ENCODE results near the gene FCHO2. TPM values are rescaled to one million over a fixed set of nuclear protein-coding genes. Genes with fewer than 3 reads are reported as not detected.

FCHO2 gene
- total RNA-seq, 1 experiment from 2014 or later, result 25.3 TPM

DNA sequence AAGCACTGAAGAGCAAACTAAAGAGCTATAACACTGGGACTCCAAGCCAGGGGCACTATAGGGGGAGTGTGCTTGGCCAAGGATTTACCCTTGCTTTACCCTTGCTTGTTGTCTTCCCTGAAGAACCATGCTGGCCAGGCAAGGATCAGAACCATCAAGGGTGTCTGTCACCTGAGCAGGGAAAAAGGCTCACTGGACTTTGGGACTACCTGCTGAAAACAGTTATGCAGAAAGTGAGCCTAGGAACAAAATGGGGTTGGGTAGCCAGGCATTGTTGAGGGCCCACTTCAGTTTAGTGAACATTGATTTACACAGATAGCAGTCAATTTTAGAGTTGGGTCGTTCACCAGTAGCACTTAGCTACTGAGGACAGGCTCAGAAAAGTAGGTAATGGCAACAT lies 156.5 kb downstream of the FCHO2 start:
- DNase-seq (ENCODE audit: low read depth, low spot score) (no peak), ATAC-seq (no peak)
- CTCF ChIA-PET, result no interaction called here
- Histone ChIP-seq H3K4me1 (ENCODE audit: control insufficient read depth, insufficient read depth, low read length) (no peaks in the 10 kb centered on the region), H3K27ac (ENCODE audit: low read length) (no peak overlapping the region), H3K27me3 (ENCODE audit: control insufficient read depth, insufficient read depth, low read length) (no peaks in the 10 kb centered on the region), H3K9me3 (ENCODE audit: control insufficient read depth, insufficient read depth, low read depth, low read length) (no peaks in the 10 kb centered on the region), H3K36me3 (ENCODE audit: control insufficient read depth, insufficient read depth, low read length) (no peaks in the 10 kb centered on the region), H3K4me3 (ENCODE audit: low read depth in 2 of 2, low read length in 2 of 2) (no peak overlapping the region)
- no peak for TF ChIP-seq TCF7L2 (IDR thresholded peaks at IDR 0.05; ENCODE audit: low read depth, low read length)
- TF ChIP-seq SIN3A (IDR thresholded peaks at IDR 0.05; ENCODE audit: borderline replicate concordance, insufficient read depth, low read depth, low read length), result no peak
- TF ChIP-seq, protein P1, sequence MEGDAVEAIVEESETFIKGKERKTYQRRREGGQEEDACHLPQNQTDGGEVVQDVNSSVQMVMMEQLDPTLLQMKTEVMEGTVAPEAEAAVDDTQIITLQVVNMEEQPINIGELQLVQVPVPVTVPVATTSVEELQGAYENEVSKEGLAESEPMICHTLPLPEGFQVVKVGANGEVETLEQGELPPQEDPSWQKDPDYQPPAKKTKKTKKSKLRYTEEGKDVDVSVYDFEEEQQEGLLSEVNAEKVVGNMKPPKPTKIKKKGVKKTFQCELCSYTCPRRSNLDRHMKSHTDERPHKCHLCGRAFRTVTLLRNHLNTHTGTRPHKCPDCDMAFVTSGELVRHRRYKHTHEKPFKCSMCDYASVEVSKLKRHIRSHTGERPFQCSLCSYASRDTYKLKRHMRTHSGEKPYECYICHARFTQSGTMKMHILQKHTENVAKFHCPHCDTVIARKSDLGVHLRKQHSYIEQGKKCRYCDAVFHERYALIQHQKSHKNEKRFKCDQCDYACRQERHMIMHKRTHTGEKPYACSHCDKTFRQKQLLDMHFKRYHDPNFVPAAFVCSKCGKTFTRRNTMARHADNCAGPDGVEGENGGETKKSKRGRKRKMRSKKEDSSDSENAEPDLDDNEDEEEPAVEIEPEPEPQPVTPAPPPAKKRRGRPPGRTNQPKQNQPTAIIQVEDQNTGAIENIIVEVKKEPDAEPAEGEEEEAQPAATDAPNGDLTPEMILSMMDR (IDR thresholded peaks at IDR 0.05), result no peak
- TF ChIP-seq, protein P2, sequence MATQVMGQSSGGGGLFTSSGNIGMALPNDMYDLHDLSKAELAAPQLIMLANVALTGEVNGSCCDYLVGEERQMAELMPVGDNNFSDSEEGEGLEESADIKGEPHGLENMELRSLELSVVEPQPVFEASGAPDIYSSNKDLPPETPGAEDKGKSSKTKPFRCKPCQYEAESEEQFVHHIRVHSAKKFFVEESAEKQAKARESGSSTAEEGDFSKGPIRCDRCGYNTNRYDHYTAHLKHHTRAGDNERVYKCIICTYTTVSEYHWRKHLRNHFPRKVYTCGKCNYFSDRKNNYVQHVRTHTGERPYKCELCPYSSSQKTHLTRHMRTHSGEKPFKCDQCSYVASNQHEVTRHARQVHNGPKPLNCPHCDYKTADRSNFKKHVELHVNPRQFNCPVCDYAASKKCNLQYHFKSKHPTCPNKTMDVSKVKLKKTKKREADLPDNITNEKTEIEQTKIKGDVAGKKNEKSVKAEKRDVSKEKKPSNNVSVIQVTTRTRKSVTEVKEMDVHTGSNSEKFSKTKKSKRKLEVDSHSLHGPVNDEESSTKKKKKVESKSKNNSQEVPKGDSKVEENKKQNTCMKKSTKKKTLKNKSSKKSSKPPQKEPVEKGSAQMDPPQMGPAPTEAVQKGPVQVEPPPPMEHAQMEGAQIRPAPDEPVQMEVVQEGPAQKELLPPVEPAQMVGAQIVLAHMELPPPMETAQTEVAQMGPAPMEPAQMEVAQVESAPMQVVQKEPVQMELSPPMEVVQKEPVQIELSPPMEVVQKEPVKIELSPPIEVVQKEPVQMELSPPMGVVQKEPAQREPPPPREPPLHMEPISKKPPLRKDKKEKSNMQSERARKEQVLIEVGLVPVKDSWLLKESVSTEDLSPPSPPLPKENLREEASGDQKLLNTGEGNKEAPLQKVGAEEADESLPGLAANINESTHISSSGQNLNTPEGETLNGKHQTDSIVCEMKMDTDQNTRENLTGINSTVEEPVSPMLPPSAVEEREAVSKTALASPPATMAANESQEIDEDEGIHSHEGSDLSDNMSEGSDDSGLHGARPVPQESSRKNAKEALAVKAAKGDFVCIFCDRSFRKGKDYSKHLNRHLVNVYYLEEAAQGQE (IDR thresholded peaks at IDR 0.05; ENCODE audit: insufficient read depth in 1 of 2, low read depth in 2 of 2, low read length in 1 of 2), result no peak
- TF ChIP-seq POLR2AphosphoS5 (IDR thresholded peaks at IDR 0.05; ENCODE audit: low read depth, low read length), result no peak
- BruUV-seq (replicated peaks), result no TSS peak
- in situ Hi-C loops (cut with HindIII; ENCODE audit: low pct_unique_long_range_greater_than_20kb, low sequenced_read_pairs), result no loop called here
- intact Hi-C loops (cut with micrococcal nuclease; ENCODE audit: unreplicated experiment), result no loop called here
- POLR2A ChIA-PET, result no interaction called here

DNA sequence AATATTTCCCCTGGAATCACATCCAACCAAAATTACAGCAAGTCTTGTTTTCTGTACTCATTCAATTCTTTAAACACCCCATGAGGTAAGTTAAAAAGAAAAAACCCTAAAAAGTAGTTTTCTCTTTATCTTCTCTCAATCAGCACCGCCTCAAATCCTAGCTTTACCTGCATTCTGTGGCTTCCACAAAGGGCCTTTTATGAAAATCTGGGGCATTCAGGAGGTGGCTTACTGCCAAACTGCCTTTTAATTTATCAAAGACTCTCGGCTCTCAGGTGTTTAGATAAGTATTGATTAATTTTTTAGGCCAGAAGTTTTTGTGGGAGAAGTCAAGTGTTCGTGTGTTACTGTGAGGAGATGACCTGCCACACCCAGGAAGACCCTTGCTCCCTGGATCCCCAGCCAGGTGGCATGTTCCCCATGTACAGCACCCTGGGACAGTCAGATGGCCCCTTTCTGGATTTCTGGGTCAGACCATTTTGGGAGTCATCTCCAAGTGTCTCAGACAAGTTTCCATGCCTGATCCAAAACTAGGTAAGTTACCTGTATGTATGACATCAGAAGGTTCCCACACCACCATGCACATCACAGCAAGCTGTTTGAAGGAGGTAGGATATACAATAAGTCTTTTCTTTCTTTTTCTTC lies 158.3 kb downstream of the FCHO2 start:
- no peaks in the 10 kb centered on the region for H3K9me3 ChIP-seq (ENCODE audit: control insufficient read depth, insufficient read depth, low read depth, low read length)
- no peaks in the 10 kb centered on the region for H3K36me3 ChIP-seq (ENCODE audit: control insufficient read depth, insufficient read depth, low read length)
- DNase-seq (ENCODE audit: low read depth, low spot score) (no peak), ATAC-seq (no peak)
- intact Hi-C loops (cut with micrococcal nuclease; ENCODE audit: unreplicated experiment) (no loop called here), in situ Hi-C loops (cut with HindIII; ENCODE audit: low pct_unique_long_range_greater_than_20kb, low sequenced_read_pairs) (no loop called here)
- CTCF ChIA-PET, result no interaction called here
- no TSS peak for BruUV-seq (replicated peaks)
- no peaks in the 10 kb centered on the region for H3K27me3 ChIP-seq (ENCODE audit: control insufficient read depth, insufficient read depth, low read length)
- no peak overlapping the region for H3K27ac ChIP-seq (ENCODE audit: low read length)
- H3K4me1 ChIP-seq (ENCODE audit: control insufficient read depth, insufficient read depth, low read length), result peaks cover 6% of the 10 kb centered on the region; the same call in 1 of the 2 replicates
- POLR2A ChIA-PET, result interaction anchor here (0.5 to 0.6 kb wide), 2 partner anchors 18 to 166 kb away, joined by 5 to 11 read pairs; no protein-coding TSS in a partner anchor
- no peak for TF ChIP-seq TCF7L2 (IDR thresholded peaks at IDR 0.05; ENCODE audit: low read depth, low read length)
- no peak overlapping the region for H3K4me3 ChIP-seq (ENCODE audit: low read depth in 2 of 2, low read length in 2 of 2)

DNA sequence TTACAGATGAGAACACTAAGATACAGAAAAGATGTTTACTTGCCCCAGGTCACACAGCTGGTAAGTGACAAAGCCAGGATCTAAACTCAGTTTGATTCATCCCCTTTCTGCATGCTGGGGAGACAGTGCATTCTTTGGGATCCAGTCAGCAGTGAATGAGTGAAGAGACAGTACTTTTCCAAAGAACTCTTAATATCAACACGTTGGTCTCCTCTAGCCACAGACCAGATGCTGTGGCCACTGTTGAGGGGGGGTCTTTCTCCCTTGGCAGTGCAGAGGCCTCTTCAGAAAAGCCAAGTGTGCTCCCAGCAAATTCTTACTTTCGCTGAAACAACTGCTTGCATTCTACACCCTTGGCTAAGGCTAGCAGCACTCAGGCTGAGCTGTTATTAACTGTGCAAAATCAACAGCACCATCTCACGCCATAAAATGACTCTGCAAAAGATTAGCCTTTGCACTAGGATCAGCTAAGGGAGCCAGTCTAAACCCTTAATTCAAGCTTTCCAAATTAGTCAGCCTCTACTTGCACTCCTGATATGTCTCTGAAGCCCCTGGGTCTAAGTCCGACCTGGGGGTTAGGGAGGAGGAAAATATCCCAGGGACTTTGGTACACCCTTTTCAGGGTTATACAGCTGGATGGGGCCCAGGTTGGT lies 159.7 kb downstream of the FCHO2 start:
- no peaks in the 10 kb centered on the region for H3K9me3 ChIP-seq (ENCODE audit: control insufficient read depth, insufficient read depth, low read depth, low read length)
- ATAC-seq, result no peak; the same call in 1 of the 2 replicates
- ChIA-PET CTCF (no interaction called here), POLR2A (no interaction called here)
- no peaks in the 10 kb centered on the region for H3K27me3 ChIP-seq (ENCODE audit: control insufficient read depth, insufficient read depth, low read length)
- BruUV-seq (replicated peaks), result no TSS peak
- no peaks in the 10 kb centered on the region for H3K36me3 ChIP-seq (ENCODE audit: control insufficient read depth, insufficient read depth, low read length)
- TF ChIP-seq SIN3A (IDR thresholded peaks at IDR 0.05; ENCODE audit: borderline replicate concordance, insufficient read depth, low read depth, low read length) (no peak), TCF7L2 (IDR thresholded peaks at IDR 0.05; ENCODE audit: low read depth, low read length) (no peak), POLR2AphosphoS5 (IDR thresholded peaks at IDR 0.05; ENCODE audit: low read depth, low read length) (no peak)
- TF ChIP-seq, protein P1 (IDR thresholded peaks at IDR 0.05), result no peak; the same call in 1 of the 2 replicates
- TF ChIP-seq, protein P2 (IDR thresholded peaks at IDR 0.05; ENCODE audit: insufficient read depth in 1 of 2, low read depth in 2 of 2, low read length in 1 of 2), result no peak
- no peak overlapping the region for H3K4me3 ChIP-seq (ENCODE audit: low read depth in 2 of 2, low read length in 2 of 2)
- in situ Hi-C loops (cut with HindIII; ENCODE audit: low pct_unique_long_range_greater_than_20kb, low sequenced_read_pairs) (no loop called here), intact Hi-C loops (cut with micrococcal nuclease; ENCODE audit: unreplicated experiment) (no loop called here)
- H3K4me1 ChIP-seq (ENCODE audit: control insufficient read depth, insufficient read depth, low read length), result peaks cover 6% of the 10 kb centered on the region; the same call in 1 of the 2 replicates
- no peak for DNase-seq (ENCODE audit: low read depth, low spot score)
- H3K27ac ChIP-seq (ENCODE audit: low read length), result no peak overlapping the region

Data from Panc1 (cell line).